Panc1 (cell line): ENCODE measurements around the gene PDE8B. TPM values are rescaled to one million over a fixed set of nuclear protein-coding genes. Genes with fewer than 3 reads are reported as not detected.
A peak's percentile ranks its signal among the peaks of the same experiment; 100 is the strongest.

Experiments
- ATAC-seq: fragments of 200-7000 bp; cut with Tn5 transposase; 2 replicates; pipeline ENCODE4 v1.9.1; 2020; ENCODE audit warnings: mild to moderate bottlenecking, moderate library complexity
- BruUV-seq: library from RNA; stranded (reverse); fragments of 400-500 nt; replicated peaks from 2 replicates; lab custom pipeline; 2021; lab: Mats Ljungman, UMichigan
- CTCF ChIA-PET: fragments of 300-600 bp; sonication (Branson Sonifier 250); formaldehyde crosslinking; loops from one replicate; lab custom pipeline; 2022; ENCODE audit warnings: antibody characterized with exemption; lab: Charles Lee
- POLR2A ChIA-PET: fragments of 300-600 bp; sonication (Branson Sonifier 250); formaldehyde crosslinking; loops from one replicate; lab custom pipeline; 2022; ENCODE audit warnings: antibody characterized with exemption; lab: Charles Lee
- DNase-seq: peaks from one replicate; pipeline ENCODE4 v3.0.0-alpha.2; 2010; ENCODE audit warnings: low read depth, low spot score
- H3K27ac ChIP-seq: 2 replicates; pipeline ENCODE4 v1.5.1; 2011; ENCODE audit warnings: mild to moderate bottlenecking, low read length, inconsistent platforms
- H3K27me3 ChIP-seq: fragments of 200-500 bp; sonication (Bioruptor generic); 2 replicates; pipeline ENCODE4 v1.6.0; 2014; ENCODE audit warnings: low read length, inconsistent platforms; ENCODE audit not compliant: control insufficient read depth, insufficient read depth
- H3K36me3 ChIP-seq: fragments of 200-500 bp; sonication (Bioruptor generic); 2 replicates; pipeline ENCODE4 v1.5.1; 2014; ENCODE audit warnings: inconsistent platforms, mild to moderate bottlenecking, low read length, moderate library complexity; ENCODE audit not compliant: control insufficient read depth, insufficient read depth
- H3K4me1 ChIP-seq: 2 replicates; pipeline ENCODE4 v1.5.1; 2011; ENCODE audit warnings: inconsistent platforms, mild to moderate bottlenecking, low read length, moderate library complexity; ENCODE audit not compliant: control insufficient read depth, insufficient read depth
- H3K4me3 ChIP-seq, 2 experiments: 2 replicates each; pipeline ENCODE4 v1.5.1; 2011 to 2012; ENCODE audit warnings: low read depth in 2 of 2, low read length in 2 of 2, mild to moderate bottlenecking in 2 of 2, inconsistent platforms in 1 of 2, moderate library complexity in 1 of 2
- H3K9me3 ChIP-seq: fragments of 200-500 bp; sonication (Bioruptor generic); 2 replicates; pipeline ENCODE4 v1.5.1; 2014; ENCODE audit warnings: low read depth, mild to moderate bottlenecking, inconsistent platforms, low read length, moderate library complexity; ENCODE audit not compliant: control insufficient read depth, insufficient read depth
- CTCF ChIP-seq: fragments of 450-650 bp; IDR thresholded peaks from 2 replicates; pipeline ENCODE4 v1.5.1; 2017; ENCODE audit warnings: mild to moderate bottlenecking
- POLR2AphosphoS5 ChIP-seq: IDR thresholded peaks from 2 replicates; pipeline ENCODE4 v1.6.1; 2012; ENCODE audit warnings: mild to moderate bottlenecking, low read depth, low read length, moderate library complexity
- REST ChIP-seq, 2 experiments: IDR thresholded peaks; 2 replicates each; pipeline ENCODE4 v1.6.1; 2011 to 2012; ENCODE audit warnings: low read depth in 2 of 2, control low read depth in 1 of 2, low read length in 1 of 2, mild to moderate bottlenecking in 1 of 2, moderate library complexity in 1 of 2; ENCODE audit not compliant: insufficient read depth in 1 of 2
- SIN3A ChIP-seq: IDR thresholded peaks from 2 replicates; pipeline ENCODE4 v1.6.1; 2012; ENCODE audit warnings: low read depth, mild to moderate bottlenecking, low read length, moderate library complexity, borderline replicate concordance; ENCODE audit not compliant: insufficient read depth
- TCF7L2 ChIP-seq: IDR thresholded peaks from 2 replicates; pipeline ENCODE4 v1.6.1; 2011; ENCODE audit warnings: mild to moderate bottlenecking, low read depth, low read length, inconsistent platforms
- in situ Hi-C: cut with HindIII; loops from 2 replicates; pipeline ENCODE4 v1.10.0; 2016; ENCODE audit warnings: low sequenced_read_pairs, low pct_unique_long_range_greater_than_20kb
- intact Hi-C: fragments of 100-400 bp; cut with micrococcal nuclease; formaldehyde crosslinking; loops from one replicate; pipeline ENCODE4 v1.10.0; 2022; ENCODE audit not compliant: unreplicated experiment
- total RNA-seq: library from RNA; stranded (reverse); gene quantifications from one replicate; pipeline ENCODE4 v1.2.1, GENCODE V29; 2021; ENCODE audit not compliant: unreplicated experiment

Gene PDE8B
- total RNA-seq, 1 experiment from 2014 or later, result 0.62 TPM

- intact Hi-C loops, result no loop called here
- Histone ChIP-seq H3K9me3 (no peaks in the 10 kb centered on the region), H3K27ac (no peak overlapping the region), H3K4me1 (no peaks in the 10 kb centered on the region), H3K27me3 (no peaks in the 10 kb centered on the region), H3K4me3 (no peak overlapping the region), H3K36me3 (peaks cover 5% of the 10 kb centered on the region)
- ChIA-PET CTCF (no interaction called here), POLR2A (no interaction called here)
- BruUV-seq, result no TSS peak
- no peak for ATAC-seq
- in situ Hi-C loops, result no loop called here
- no peak for TF ChIP-seq CTCF
- no peak for TF ChIP-seq TCF7L2
- no peak for TF ChIP-seq POLR2AphosphoS5
- TF ChIP-seq REST (IDR thresholded peaks at IDR 0.05; ENCODE audit: insufficient read depth in 1 of 2, low read depth in 2 of 2, low read length in 1 of 2), result no peak
- TF ChIP-seq SIN3A, result no peak
- DNase-seq, result no peak
Observed at GRCh38 chr5:77431719-77432118, 221.2 kb downstream of the PDE8B start.

DNA sequence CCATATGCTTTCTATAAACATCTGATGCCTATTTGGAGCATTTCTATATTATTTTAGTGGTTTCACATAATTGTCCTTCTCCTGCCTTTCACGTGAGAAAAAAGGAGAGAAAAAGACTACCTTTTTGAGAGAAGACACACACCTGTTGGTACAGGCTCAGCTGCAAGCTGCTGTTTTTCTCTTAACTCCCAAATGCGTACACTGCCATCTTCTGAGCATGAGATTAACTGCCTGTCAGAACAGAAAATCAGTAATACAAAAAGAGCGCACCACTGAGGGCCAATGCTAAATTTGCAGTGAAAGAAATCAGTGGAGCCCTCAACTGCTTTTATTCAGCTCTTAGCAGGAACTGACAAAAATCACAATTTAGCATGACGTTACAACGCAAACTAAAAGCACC lies 226.7 kb downstream of the PDE8B start:
- POLR2A ChIA-PET, result no interaction called here
- Histone ChIP-seq H3K4me3 (no peak overlapping the region), H3K36me3 (peaks cover 6% of the 10 kb centered on the region; the same call in 1 of the 2 replicates), H3K27ac (no peak overlapping the region), H3K9me3 (no peaks in the 10 kb centered on the region), H3K27me3 (no peaks in the 10 kb centered on the region), H3K4me1 (no peaks in the 10 kb centered on the region)
- TF ChIP-seq REST (IDR thresholded peaks at IDR 0.05; ENCODE audit: insufficient read depth in 1 of 2, low read depth in 2 of 2, low read length in 1 of 2) (no peak), SIN3A (no peak), POLR2AphosphoS5 (no peak), TCF7L2 (no peak), CTCF (peak; percentile 38)
- in situ Hi-C loops (no loop called here), intact Hi-C loops (no loop called here)
- CTCF ChIA-PET, result interaction anchor here (0.6 kb wide), 1 partner anchor 293 kb away, joined by 3 read pairs; no protein-coding TSS in a partner anchor
- DNase-seq (no peak), ATAC-seq (no peak)
- no TSS peak for BruUV-seq
